ENCODE data around the gene HIGD1B. TPM values are rescaled to one million over a fixed set of nuclear protein-coding genes. Genes with fewer than 3 reads are reported as not detected.

The HIGD1B gene
- total and polyA plus RNA-seq, 2 of the 4 experiments (the other 2 are of a cell fraction) = not detected

DNA sequence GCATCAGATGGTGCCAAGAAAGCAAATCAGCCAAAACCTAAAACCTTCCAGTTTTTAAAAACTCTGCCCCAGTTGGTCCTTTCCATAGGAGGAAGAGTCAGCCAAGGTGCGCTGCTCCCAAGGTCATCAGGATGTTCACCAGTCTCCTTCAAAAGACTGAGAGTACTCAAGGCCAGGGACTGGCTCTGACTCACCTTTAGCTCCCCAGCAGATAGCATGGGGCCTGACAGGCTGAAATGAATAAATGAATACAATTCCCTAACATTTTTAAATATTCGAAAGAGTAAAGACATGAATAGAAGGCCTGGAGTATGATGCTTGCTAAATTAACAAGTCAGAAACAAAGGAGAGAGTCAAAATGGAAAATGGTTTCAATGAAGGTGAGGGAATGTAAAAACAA lies 32.4 kb downstream of the HIGD1B start:
- no peak overlapping the region for H3K4ac ChIP-seq (ENCODE audit: low read depth, low read length)
- 100% methylated on average over 1 of the region's 2 CpGs; no CpG with 5 or more reads in 1 of the 2 experiments for WGBS, 2 experiments (ENCODE audit: extremely low coverage in 2 of 2, insufficient read length in 1 of 2)
- no peak overlapping the region for H3K9ac ChIP-seq (ENCODE audit: low read depth, low read length)
- no peak overlapping the region for H3K4me3 ChIP-seq (ENCODE audit: insufficient read depth, low read depth, low read length)
- no peak overlapping the region for H2BK15ac ChIP-seq (ENCODE audit: low read depth, low read length)
- H4K20me1 ChIP-seq (ENCODE audit: insufficient read depth, low read length) = no peaks in the 10 kb centered on the region
- H3K23ac ChIP-seq (ENCODE audit: low read depth, low read length) = no peak overlapping the region
- H2BK20ac ChIP-seq (ENCODE audit: low read depth, low read length) = no peak overlapping the region
- H2BK5ac ChIP-seq (ENCODE audit: low read depth, low read length, poor library complexity, severe bottlenecking) = no peak overlapping the region
- no peak overlapping the region for H3K4me2 ChIP-seq (ENCODE audit: low read depth, low read length)
- TF ChIP-seq CEBPB (IDR thresholded peaks at IDR 0.05; ENCODE audit: low read depth, low read length) (no peak), RCOR1 (IDR thresholded peaks at IDR 0.05; ENCODE audit: insufficient replicate concordance, low read length) (no peak), SMC3 (IDR thresholded peaks at IDR 0.05; ENCODE audit: low read depth, low read length) (no peak), NFE2L2 (IDR thresholded peaks at IDR 0.05; ENCODE audit: low read depth, low read length) (no peak), RFX5 (IDR thresholded peaks at IDR 0.05; ENCODE audit: low read depth, low read length) (no peak)
- TF ChIP-seq, protein P1, sequence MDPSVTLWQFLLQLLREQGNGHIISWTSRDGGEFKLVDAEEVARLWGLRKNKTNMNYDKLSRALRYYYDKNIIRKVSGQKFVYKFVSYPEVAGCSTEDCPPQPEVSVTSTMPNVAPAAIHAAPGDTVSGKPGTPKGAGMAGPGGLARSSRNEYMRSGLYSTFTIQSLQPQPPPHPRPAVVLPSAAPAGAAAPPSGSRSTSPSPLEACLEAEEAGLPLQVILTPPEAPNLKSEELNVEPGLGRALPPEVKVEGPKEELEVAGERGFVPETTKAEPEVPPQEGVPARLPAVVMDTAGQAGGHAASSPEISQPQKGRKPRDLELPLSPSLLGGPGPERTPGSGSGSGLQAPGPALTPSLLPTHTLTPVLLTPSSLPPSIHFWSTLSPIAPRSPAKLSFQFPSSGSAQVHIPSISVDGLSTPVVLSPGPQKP (IDR thresholded peaks at IDR 0.05; ENCODE audit: borderline replicate concordance, low read depth, low read length) = no peak
- POLR2A ChIA-PET (ENCODE audit: unreplicated experiment) = no interaction called here
- H3K4me1 ChIP-seq (ENCODE audit: control insufficient read depth, insufficient read depth, low read length) = no peaks in the 10 kb centered on the region
- H3K9me1 ChIP-seq (ENCODE audit: insufficient read depth, low read length) = no peaks in the 10 kb centered on the region
- H3K9me3 ChIP-seq (ENCODE audit: control insufficient read depth, insufficient read depth, low read length) = no peaks in the 10 kb centered on the region
- H4K91ac ChIP-seq (ENCODE audit: insufficient read depth, low read depth, low read length) = no peak overlapping the region
- no TSS peak for BruUV-seq (replicated peaks)
- H2AK5ac ChIP-seq (ENCODE audit: low read depth, low read length) = no peak overlapping the region
- no peaks in the 10 kb centered on the region for H3K27me3 ChIP-seq (ENCODE audit: control insufficient read depth, insufficient read depth, low read length)
- H2AFZ ChIP-seq (replicated peaks; ENCODE audit: low read length, poor library complexity) = no peak overlapping the region
- no peak overlapping the region for H3K14ac ChIP-seq (replicated peaks; ENCODE audit: low read depth, low read length)
- H2AK9ac ChIP-seq (replicated peaks; ENCODE audit: low read depth, low read length, poor library complexity) = no peak overlapping the region
- in situ Hi-C loops (cut with MboI; ENCODE audit: low sequenced_read_pairs) (no loop called here), intact Hi-C loops (cut with micrococcal nuclease) (no loop called here), dilution Hi-C loops (cut with HindIII; ENCODE audit: low sequenced_read_pairs, unreplicated experiment) (no loop called here)
- CTCF ChIA-PET = interaction anchor here (1.4 to 2.5 kb wide), 2 partner anchors 10 to 101 kb away, joined by 5 to 17 read pairs; no protein-coding TSS in a partner anchor
- no peak overlapping the region for H3K18ac ChIP-seq (ENCODE audit: low read depth, low read length)
- no peak overlapping the region for H3K27ac ChIP-seq (ENCODE audit: insufficient read depth, low read length)
- no peak overlapping the region for H4K5ac ChIP-seq (ENCODE audit: low read depth, low read length)
- no peak overlapping the region for H4K8ac ChIP-seq (ENCODE audit: low read depth in 2 of 2, low read length in 2 of 2)
- H2BK120ac ChIP-seq (ENCODE audit: low read depth, low read length) = no peak overlapping the region
- H3K36me3 ChIP-seq (ENCODE audit: control insufficient read depth, insufficient read depth, low read length) = peaks cover 55% of the 10 kb centered on the region
- peaks cover 0 to 10% of the 10 kb centered on the region in 2 experiments; a peak in 2 of 4 replicates for H3K79me1 ChIP-seq (ENCODE audit: low read depth in 1 of 2, low read length in 2 of 2)
- H3K56ac ChIP-seq (ENCODE audit: extremely low read depth, insufficient read depth, low read length) = no peak overlapping the region
- DNase-seq (no peak), ATAC-seq (ENCODE audit: low read depth) (no peak)

All from IMR-90 (cell line).